IMR-90 (cell line): ENCODE data around the gene NTPCR. TPM values are rescaled to one million over a fixed set of nuclear protein-coding genes. Genes with fewer than 3 reads are reported as not detected.
A peak's percentile ranks its signal among the peaks of the same experiment; 100 is the strongest.

Experiments used
- ATAC-seq: fragments of 200-7000 bp; cut with Tn5 transposase; 2 replicates; pipeline ENCODE4 v1.9.1; 2020; ENCODE audit warnings: low read depth, mild to moderate bottlenecking, moderate library complexity
- BruUV-seq: library from RNA; stranded (reverse); fragments of 400-500 nt; replicated peaks from 2 replicates; lab custom pipeline; 2021; lab: Mats Ljungman, UMichigan
- CTCF ChIA-PET: fragments of 300-600 bp; formaldehyde crosslinking; extraction: SDS; loops from one replicate; lab custom pipeline; 2021; ENCODE audit warnings: antibody characterized with exemption; lab: Yijun Ruan, JAX
- POLR2A ChIA-PET: fragments of 300-600 bp; sonication (Branson Sonifier 250); formaldehyde crosslinking; loops from one replicate; lab custom pipeline; 2022; ENCODE audit warnings: antibody characterized with exemption; ENCODE audit not compliant: unreplicated experiment; lab: Charles Lee
- DNase-seq: peaks from one replicate; pipeline ENCODE4 v3.0.0; 2013
- H2AFZ ChIP-seq: replicated peaks from 2 replicates; pipeline ENCODE3; 2013; ENCODE audit warnings: low read length, mild to moderate bottlenecking; ENCODE audit not compliant: poor library complexity
- H2AK5ac ChIP-seq: 2 replicates; pipeline ENCODE4 v1.6.1; 2013; ENCODE audit warnings: low read depth, low read length, inconsistent platforms
- H2AK9ac ChIP-seq: replicated peaks from 2 replicates; pipeline ENCODE3; 2013; ENCODE audit warnings: mild to moderate bottlenecking, low read depth, low read length, moderate library complexity; ENCODE audit not compliant: poor library complexity
- H2BK120ac ChIP-seq: 2 replicates; pipeline ENCODE4 v1.6.1; 2013; ENCODE audit warnings: low read depth, low read length, inconsistent platforms
- H2BK15ac ChIP-seq: 3 replicates; pipeline ENCODE4 v1.6.1; 2013; ENCODE audit warnings: low read depth, low read length, inconsistent platforms
- H2BK20ac ChIP-seq: 2 replicates; pipeline ENCODE4 v1.6.1; 2013; ENCODE audit warnings: low read depth, mild to moderate bottlenecking, inconsistent platforms, low read length, moderate library complexity
- H2BK5ac ChIP-seq: 2 replicates; pipeline ENCODE4 v1.6.1; 2013; ENCODE audit warnings: mild to moderate bottlenecking, low read depth, low read length, inconsistent platforms; ENCODE audit not compliant: poor library complexity, severe bottlenecking
- H3K14ac ChIP-seq: replicated peaks from 2 replicates; pipeline ENCODE4 v1.6.1; 2013; ENCODE audit warnings: low read depth, low read length, inconsistent platforms
- H3K18ac ChIP-seq: 2 replicates; pipeline ENCODE4 v1.6.1; 2013; ENCODE audit warnings: low read depth, low read length, control low read depth
- H3K23ac ChIP-seq: 2 replicates; pipeline ENCODE4 v1.6.1; 2013; ENCODE audit warnings: low read depth, low read length, inconsistent platforms
- H3K27ac ChIP-seq: 2 replicates; pipeline ENCODE4 v1.5.1; 2013; ENCODE audit warnings: mild to moderate bottlenecking, control low read depth, low read length; ENCODE audit not compliant: insufficient read depth
- H3K27me3 ChIP-seq: 2 replicates; pipeline ENCODE4 v1.6.1; 2013; ENCODE audit warnings: low read length; ENCODE audit not compliant: control insufficient read depth, insufficient read depth
- H3K36me3 ChIP-seq: 2 replicates; pipeline ENCODE4 v1.6.1; 2013; ENCODE audit warnings: low read length, mixed read lengths; ENCODE audit not compliant: control insufficient read depth, insufficient read depth
- H3K4ac ChIP-seq: 2 replicates; pipeline ENCODE4 v1.6.1; 2013; ENCODE audit warnings: low read depth, low read length, inconsistent platforms
- H3K4me1 ChIP-seq: 2 replicates; pipeline ENCODE4 v1.6.1; 2013; ENCODE audit warnings: low read length, mixed read lengths; ENCODE audit not compliant: control insufficient read depth, insufficient read depth
- H3K4me2 ChIP-seq: 2 replicates; pipeline ENCODE4 v1.6.1; 2013; ENCODE audit warnings: low read depth, mild to moderate bottlenecking, control low read depth, low read length, moderate library complexity
- H3K4me3 ChIP-seq: 2 replicates; pipeline ENCODE4 v1.5.1; 2013; ENCODE audit warnings: low read depth, mild to moderate bottlenecking, control low read depth, low read length, moderate library complexity; ENCODE audit not compliant: insufficient read depth
- H3K56ac ChIP-seq: 2 replicates; pipeline ENCODE4 v1.6.1; 2013; ENCODE audit warnings: low read length, inconsistent platforms; ENCODE audit not compliant: insufficient read depth; ENCODE audit errors: extremely low read depth
- H3K79me1 ChIP-seq, 2 experiments: 2 replicates each; pipeline ENCODE4 v1.6.1; 2013; ENCODE audit warnings: low read length in 2 of 2, inconsistent platforms in 1 of 2, low read depth in 1 of 2
- H3K9ac ChIP-seq: 2 replicates; pipeline ENCODE4 v1.6.1; 2013; ENCODE audit warnings: low read depth, low read length, control low read depth
- H3K9me1 ChIP-seq: 2 replicates; pipeline ENCODE4 v1.6.1; 2013; ENCODE audit warnings: low read length, inconsistent platforms; ENCODE audit not compliant: insufficient read depth
- H3K9me3 ChIP-seq: 2 replicates; pipeline ENCODE4 v1.6.1; 2013; ENCODE audit warnings: low read length; ENCODE audit not compliant: control insufficient read depth, insufficient read depth
- H4K20me1 ChIP-seq: 2 replicates; pipeline ENCODE4 v1.6.1; 2013; ENCODE audit warnings: low read length, inconsistent platforms; ENCODE audit not compliant: insufficient read depth
- H4K5ac ChIP-seq: 2 replicates; pipeline ENCODE4 v1.6.1; 2013; ENCODE audit warnings: mild to moderate bottlenecking, low read depth, low read length, control low read depth
- H4K8ac ChIP-seq, 2 experiments: 2 replicates each; pipeline ENCODE4 v1.6.1; 2013; ENCODE audit warnings: low read depth in 2 of 2, low read length in 2 of 2, control low read depth in 1 of 2, inconsistent platforms in 1 of 2
- H4K91ac ChIP-seq: 2 replicates; pipeline ENCODE4 v1.6.1; 2013; ENCODE audit warnings: low read depth, low read length, inconsistent platforms; ENCODE audit not compliant: insufficient read depth
- CEBPB ChIP-seq: IDR thresholded peaks from 2 replicates; pipeline ENCODE4 v1.6.1; 2012; ENCODE audit warnings: low read depth, low read length, improper control_type of control experiment
- CHD1 ChIP-seq: IDR thresholded peaks from 2 replicates; pipeline ENCODE4 v1.6.1; 2012; ENCODE audit warnings: low read depth, low read length, improper control_type of control experiment
- FOS ChIP-seq: fragments of 150-350 bp; IDR thresholded peaks from 2 replicates; pipeline ENCODE4 v1.6.1; 2016; ENCODE audit warnings: low read depth, low read length
- MAFK ChIP-seq: IDR thresholded peaks from 2 replicates; pipeline ENCODE4 v1.6.1; 2012; ENCODE audit warnings: low read depth, low read length, improper control_type of control experiment
- WGBS, 2 experiments: methylation state at CpG; one replicate each; pipeline versions ENCODE4 v1.1.5 to v1.1.7; 2013; ENCODE audit warnings: missing lambda C conversion rate in 2 of 2; ENCODE audit not compliant: insufficient read length in 1 of 2; ENCODE audit errors: extremely low coverage in 2 of 2; 5-methylcytosine and 5-hydroxymethylcytosine counted together
- dilution Hi-C: fragments of 300-500 bp; cut with HindIII; formaldehyde crosslinking; loops from one replicate; pipeline ENCODE4 v1.14.3; 2018; ENCODE audit warnings: low sequenced_read_pairs; ENCODE audit not compliant: unreplicated experiment
- in situ Hi-C: fragments of 300-500 bp; cut with MboI; formaldehyde crosslinking; loops from 3 replicates; pipeline ENCODE4 v1.14.3; 2019; ENCODE audit warnings: low sequenced_read_pairs, inconsistent platforms, mixed read lengths
- intact Hi-C: fragments of 100-400 bp; cut with micrococcal nuclease; formaldehyde crosslinking; loops from 2 replicates; pipeline ENCODE4 v1.10.0; 2022
- polyA plus RNA-seq, 3 experiments: library from polyadenylated mRNA; depleted of rRNA; stranded (reverse); fragments of >200 nt; gene quantifications; 2 replicates each; pipeline ENCODE4 v1.2.3, GENCODE V29; 2012; ENCODE audit warnings: low replicate concordance in 1 of 3
- total RNA-seq: library from RNA; depleted of rRNA; stranded (reverse); fragments of >200 nt; gene quantifications from 2 replicates; pipeline ENCODE4 v1.2.3, GENCODE V29; 2012
- TF ChIP-seq, protein P1 (sequence below): fragments of 150-350 bp; IDR thresholded peaks from 2 replicates; pipeline ENCODE4 v1.6.1; 2017; ENCODE audit warnings: mild to moderate bottlenecking, antibody characterized with exemption, low read length, low read depth

Gene NTPCR
- total and polyA plus RNA-seq, 2 of the 4 experiments (the other 2 are of a cell fraction), result 13.3 to 16.5 TPM

DNA sequence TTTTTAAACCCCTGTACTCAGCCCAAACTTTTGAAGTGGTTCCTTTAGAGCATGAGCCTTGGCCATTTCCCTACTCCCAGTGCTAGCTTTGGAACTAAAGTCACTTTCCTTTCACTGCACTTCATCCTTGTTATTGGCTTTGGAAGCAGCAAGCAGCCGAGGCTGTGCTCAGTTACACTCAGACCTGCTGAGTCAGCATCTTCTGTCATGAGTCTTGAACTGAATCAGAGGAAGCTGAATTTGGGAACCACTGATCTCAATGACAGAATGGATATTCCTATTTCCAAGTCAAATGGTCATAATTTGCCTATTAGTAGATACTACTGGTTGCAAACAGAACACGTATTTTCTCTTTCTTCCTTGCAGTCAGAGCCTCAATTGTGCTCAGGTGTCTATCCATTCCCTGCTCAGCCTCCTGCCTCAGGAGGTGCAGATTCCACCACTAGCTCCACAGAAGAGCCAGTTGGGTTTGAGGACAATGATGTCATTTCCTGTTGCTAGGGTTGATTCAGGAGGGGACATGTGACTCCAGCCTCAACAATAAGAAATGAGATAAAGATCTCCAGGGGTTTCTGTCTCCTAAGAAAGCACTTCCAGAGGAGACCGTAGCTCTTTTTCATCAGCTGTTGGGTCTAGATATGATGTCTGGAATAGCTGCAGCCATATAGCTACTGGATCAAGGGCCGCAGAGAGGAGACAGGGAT is 44.9 kb upstream of the NTPCR start:
- DNase-seq, result peak; percentile 20

More for the DNA sequence above, 44.9 kb upstream of the NTPCR start:
- Histone ChIP-seq H3K4me3 (no peak overlapping the region), H3K4me2 (no peak overlapping the region), H2BK120ac (no peak overlapping the region), H3K4ac (no peak overlapping the region), H3K18ac (peak overlapping the region; percentile 54; the same call in 1 of the 2 replicates), H2BK15ac (no peak overlapping the region), H3K14ac (no peak overlapping the region), H4K91ac (no peak overlapping the region), H2AK9ac (no peak overlapping the region), H3K9me3 (peaks cover 2% of the 10 kb centered on the region; the same call in 1 of the 2 replicates), H3K36me3 (no peaks in the 10 kb centered on the region), H3K56ac (no peak overlapping the region), H2AFZ (no peak overlapping the region), H3K27me3 (peaks cover 3% of the 10 kb centered on the region), H4K5ac (no peak overlapping the region), H3K9me1 (no peaks in the 10 kb centered on the region), H3K23ac (no peak overlapping the region), H4K20me1 (no peaks in the 10 kb centered on the region), H3K27ac (no peak overlapping the region), H3K79me1 (no peaks in the 10 kb centered on the region), H4K8ac (no peak overlapping the region), H3K4me1 (peaks cover 5% of the 10 kb centered on the region; the same call in 1 of the 2 replicates), H2AK5ac (0 out of 2 replicates have a peak overlapping the region, but pooled peaks have one; percentile 25), H2BK20ac (no peak overlapping the region), H2BK5ac (no peak overlapping the region), H3K9ac (no peak overlapping the region)
- intact Hi-C loops (no loop called here), dilution Hi-C loops (no loop called here), in situ Hi-C loops (no loop called here)
- ChIA-PET CTCF (interaction anchor here (0.6 kb wide), 1 partner anchor 51 kb away, joined by 3 read pairs; no protein-coding TSS in a partner anchor), POLR2A (no interaction called here)
- no CpG with 5 or more reads among the region's 4 CpGs for WGBS, 2 experiments
- no peak for ATAC-seq
- TF ChIP-seq CHD1 (no peak), FOS (no peak), CEBPB (no peak), MAFK (peak; percentile 100)
- TF ChIP-seq, protein P1, sequence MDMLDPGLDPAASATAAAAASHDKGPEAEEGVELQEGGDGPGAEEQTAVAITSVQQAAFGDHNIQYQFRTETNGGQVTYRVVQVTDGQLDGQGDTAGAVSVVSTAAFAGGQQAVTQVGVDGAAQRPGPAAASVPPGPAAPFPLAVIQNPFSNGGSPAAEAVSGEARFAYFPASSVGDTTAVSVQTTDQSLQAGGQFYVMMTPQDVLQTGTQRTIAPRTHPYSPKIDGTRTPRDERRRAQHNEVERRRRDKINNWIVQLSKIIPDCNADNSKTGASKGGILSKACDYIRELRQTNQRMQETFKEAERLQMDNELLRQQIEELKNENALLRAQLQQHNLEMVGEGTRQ, result no peak
- BruUV-seq, result no TSS peak
